HG03575 (cell line): ENCODE measurements around the gene TCF4.

Source experiments
- ATAC-seq: cut with Tn5 transposase; IDR thresholded peaks from one replicate; pipeline ENCODE4 v1.9.1; 2021; ENCODE audit not compliant: unreplicated experiment, insufficient number of reproducible peaks, low FRiP score; ENCODE audit errors: extremely low read depth

Gene TCF4

GRCh38 chr18:55458456-55459203 is 129.4 kb downstream of the TCF4 start:
- ATAC-seq: no peak

GRCh38 chr18:55457028-55457427 is 131.0 kb downstream of the TCF4 start:
- ATAC-seq: no peak

- ATAC-seq: no peak
Observed at GRCh38 chr18:55455938-55456337, 132.1 kb downstream of the TCF4 start.

GRCh38 chr18:55453186-55453585 is 134.8 kb downstream of the TCF4 start:
- ATAC-seq: no peak

GRCh38 chr18:55452123-55452611 is 135.8 kb downstream of the TCF4 start:
- ATAC-seq: no peak

- ATAC-seq: no peak
Observed at GRCh38 chr18:55449412-55450140, 138.4 kb downstream of the TCF4 start.

- ATAC-seq: no peak
Observed at GRCh38 chr18:55448420-55448819, 139.6 kb downstream of the TCF4 start.

GRCh38 chr18:55447672-55448018 is 140.3 kb downstream of the TCF4 start:
- ATAC-seq: no peak

- ATAC-seq: no peak
Observed at GRCh38 chr18:55446996-55447671, 140.9 kb downstream of the TCF4 start.

- no peak for ATAC-seq
Observed at GRCh38 chr18:55444536-55444935, 143.5 kb downstream of the TCF4 start.

- no peak for ATAC-seq
Observed at GRCh38 chr18:55443776-55444175, 144.2 kb downstream of the TCF4 start.

GRCh38 chr18:55442561-55442960 is 145.4 kb downstream of the TCF4 start:
- no peak for ATAC-seq

- no peak for ATAC-seq
Observed at GRCh38 chr18:55440988-55441387, 147.0 kb downstream of the TCF4 start.

GRCh38 chr18:55439056-55439455 is 148.9 kb downstream of the TCF4 start:
- no peak for ATAC-seq

- no peak for ATAC-seq
Observed at GRCh38 chr18:55435592-55435991, 152.4 kb downstream of the TCF4 start.

- no peak for ATAC-seq
Observed at GRCh38 chr18:55433648-55434047, 154.3 kb downstream of the TCF4 start.

- no peak for ATAC-seq
Observed at GRCh38 chr18:55433140-55433539, 154.9 kb downstream of the TCF4 start.

- no peak for ATAC-seq
Observed at GRCh38 chr18:55432307-55433040, 155.5 kb downstream of the TCF4 start.

GRCh38 chr18:55430026-55430425 is 158.0 kb downstream of the TCF4 start:
- ATAC-seq: no peak
